ENCODE data around the gene SDHAF2. TPM values are rescaled to one million over a fixed set of nuclear protein-coding genes. Genes with fewer than 3 reads are reported as not detected.

The SDHAF2 gene
- total and polyA plus RNA-seq, 4 donors = 32.3 to 40.0 (median 35.3) TPM

- Histone ChIP-seq H3K4me1 (ENCODE audit: control insufficient read depth in 1 of 2, insufficient read depth in 2 of 2, low read length in 2 of 2) (peaks cover 0 to 1% of the 10 kb centered on the region in 2 donors), H3K27me3 (ENCODE audit: control insufficient read depth in 1 of 2, insufficient read depth in 2 of 2, low read length in 1 of 2) (no peaks in the 10 kb centered on the region), H3K36me3 (ENCODE audit: control insufficient read depth in 1 of 2, insufficient read depth in 2 of 2, low read length in 1 of 2) (peaks cover 6 to 7% of the 10 kb centered on the region in 2 donors), H3K27ac (ENCODE audit: low read depth in 1 of 2, low read length in 2 of 2) (no peak overlapping the region), H3K4me3 (ENCODE audit: low read length in 2 of 2) (no peak overlapping the region), H3K9me3 (ENCODE audit: control insufficient read depth, low read length) (no peaks in the 10 kb centered on the region)
- 90 to 95% methylated on average over 1 of the region's 1 CpG for WGBS, 2 donors
- intact Hi-C loops (cut with DNase I) = no loop called here
- DNase-seq (no peak), ATAC-seq (ENCODE audit: low FRiP score) (no peak)
Observed at GRCh38 chr11:61439615-61440014, 9.7 kb downstream of the SDHAF2 start.

DNA sequence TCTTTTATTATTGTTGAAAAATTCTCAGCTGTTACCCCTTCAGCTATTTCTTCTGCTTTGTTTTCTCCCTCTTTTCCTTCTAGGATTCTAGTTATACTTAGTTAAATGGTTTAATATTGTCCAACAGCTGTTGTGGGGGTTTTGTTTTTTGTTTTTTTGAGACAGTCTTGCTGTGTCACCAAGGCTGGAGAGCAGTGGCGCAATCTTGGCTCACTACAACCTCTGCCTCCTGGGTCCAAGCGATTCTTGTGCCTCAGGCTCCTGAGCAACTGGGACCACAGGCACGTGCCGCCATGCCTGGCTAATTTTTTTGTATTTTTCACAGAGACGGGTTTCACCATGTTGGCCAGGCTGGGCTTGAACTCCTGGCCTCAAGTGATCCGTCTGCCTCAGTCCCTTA, 12.7 kb downstream of the SDHAF2 start:
- ATAC-seq (ENCODE audit: low FRiP score) = no peak
- no peaks in the 10 kb centered on the region for H3K4me1 ChIP-seq (ENCODE audit: control insufficient read depth in 1 of 2, insufficient read depth in 2 of 2, low read length in 2 of 2)
- DNase-seq = no peak
- H3K9me3 ChIP-seq (ENCODE audit: control insufficient read depth, low read length) = no peaks in the 10 kb centered on the region
- no peak overlapping the region for H3K27ac ChIP-seq (ENCODE audit: low read depth in 1 of 2, low read length in 2 of 2)
- peaks cover 3 to 6% of the 10 kb centered on the region in 2 donors for H3K36me3 ChIP-seq (ENCODE audit: control insufficient read depth in 1 of 2, insufficient read depth in 2 of 2, low read length in 1 of 2)
- intact Hi-C loops (cut with DNase I) = no loop called here
- H3K4me3 ChIP-seq (ENCODE audit: low read length in 2 of 2) = no peak overlapping the region
- 88 to 89% methylated on average over 6 of the region's 6 CpGs for WGBS, 2 donors
- H3K27me3 ChIP-seq (ENCODE audit: control insufficient read depth in 1 of 2, insufficient read depth in 2 of 2, low read length in 1 of 2) = no peaks in the 10 kb centered on the region

DNA sequence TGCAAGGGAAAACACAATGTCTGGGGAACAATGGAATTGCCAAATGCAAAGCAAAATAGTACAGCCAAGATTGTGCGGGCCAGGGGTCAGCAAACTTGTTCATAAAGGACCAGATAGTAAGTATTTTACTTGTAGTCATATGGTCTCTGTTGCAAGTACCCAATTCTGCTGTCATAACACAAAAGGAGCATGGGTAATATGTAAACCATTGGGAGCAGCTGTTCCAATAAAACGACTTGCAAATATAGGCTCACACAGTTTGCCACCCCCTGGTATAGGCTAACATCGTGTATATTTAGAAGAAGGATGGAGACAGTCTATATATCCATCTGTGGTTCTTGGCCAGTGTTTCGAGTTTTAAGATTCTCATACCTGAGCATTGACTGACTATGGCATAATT, 15.6 kb downstream of the SDHAF2 start:
- DNase-seq (no peak), ATAC-seq (ENCODE audit: low FRiP score) (no peak)
- H3K36me3 ChIP-seq (ENCODE audit: control insufficient read depth in 1 of 2, insufficient read depth in 2 of 2, low read length in 1 of 2) = peaks cover 0 to 4% of the 10 kb centered on the region in 2 donors
- 68 to 70% methylated on average over 4 of the region's 4 CpGs for WGBS, 2 donors
- H3K27ac ChIP-seq (ENCODE audit: low read depth in 1 of 2, low read length in 2 of 2) = peak overlapping the region; percentile 24 to 76
- H3K4me3 ChIP-seq (ENCODE audit: low read length in 2 of 2) = no peak overlapping the region
- no peaks in the 10 kb centered on the region for H3K4me1 ChIP-seq (ENCODE audit: control insufficient read depth in 1 of 2, insufficient read depth in 2 of 2, low read length in 2 of 2)
- no peaks in the 10 kb centered on the region for H3K27me3 ChIP-seq (ENCODE audit: control insufficient read depth in 1 of 2, insufficient read depth in 2 of 2, low read length in 1 of 2)
- intact Hi-C loops (cut with DNase I) = loop anchor here in 1 of 2 donors (5.0 kb wide), 1 partner anchor 192 kb away; no protein-coding TSS in a partner anchor
- H3K9me3 ChIP-seq (ENCODE audit: control insufficient read depth, low read length) = no peaks in the 10 kb centered on the region

DNA sequence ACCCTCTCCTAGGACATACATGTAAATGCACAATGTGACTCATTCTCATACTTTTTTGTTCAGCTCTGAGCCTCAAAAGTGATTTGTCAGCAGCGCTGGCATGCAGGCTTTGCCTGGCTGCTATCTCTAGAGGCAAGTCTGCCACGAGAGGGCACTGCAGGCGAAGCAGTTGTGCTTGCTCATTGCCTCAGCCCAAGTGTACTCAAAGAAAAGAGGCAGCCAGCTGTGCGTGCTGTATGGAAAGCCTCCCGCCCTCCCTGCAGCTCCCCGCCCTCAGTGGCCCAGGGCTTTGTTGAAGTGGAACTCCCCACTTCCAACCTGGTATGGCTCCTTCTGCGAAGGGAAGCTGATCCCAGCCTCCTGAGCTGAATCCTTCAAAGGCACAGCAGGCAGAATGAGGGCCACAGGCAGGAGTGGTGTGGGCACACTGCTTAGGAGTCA, 16.3 kb downstream of the SDHAF2 start:
- intact Hi-C loops (cut with DNase I) = loop anchor here (2.0 to 5.0 kb wide), 2 partner anchors 71 to 191 kb away; no protein-coding TSS in a partner anchor

DNA sequence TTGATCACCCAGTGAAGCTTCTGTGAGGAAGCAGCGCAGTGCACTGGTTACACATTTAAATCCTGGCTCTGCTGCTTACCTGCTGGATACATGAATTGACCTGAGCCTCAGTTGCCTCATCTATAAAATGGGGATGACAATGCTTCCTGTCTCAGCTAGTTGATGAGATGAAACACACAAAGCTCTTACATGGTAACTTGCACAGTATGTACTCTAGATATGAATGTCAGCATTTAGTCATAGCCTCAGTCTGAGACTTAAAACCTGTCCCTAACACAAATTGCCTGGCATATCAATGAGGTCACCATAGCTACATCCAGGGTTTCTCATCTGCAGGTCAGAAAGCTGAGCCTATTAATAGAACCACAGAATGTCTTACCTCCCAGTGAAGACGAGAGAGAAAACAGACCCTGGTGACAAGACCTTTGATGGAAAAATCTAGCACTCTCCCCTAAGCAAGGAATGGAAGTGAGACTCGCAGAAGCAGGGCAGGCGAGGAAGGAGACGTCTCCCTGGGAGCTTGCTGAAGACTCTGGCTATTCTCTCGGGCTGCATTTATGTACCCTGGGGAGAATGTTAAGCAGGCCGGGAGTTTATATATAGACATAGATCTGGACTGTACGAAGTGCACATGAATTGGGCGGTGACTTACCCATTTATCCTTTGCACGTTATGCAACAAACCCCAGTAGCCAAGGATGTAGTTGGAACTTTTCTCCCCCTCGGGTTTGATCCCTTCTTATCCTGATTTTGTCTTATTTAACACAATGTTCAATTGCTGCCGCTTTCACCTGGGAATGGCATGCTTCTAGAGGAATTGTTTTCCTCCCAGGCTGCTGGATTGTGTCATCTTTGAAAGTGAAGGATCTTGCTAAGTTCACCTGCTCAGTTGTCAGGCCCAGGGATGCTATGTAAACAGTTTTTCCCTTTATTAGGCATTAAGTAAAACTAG, 18.0 kb downstream of the SDHAF2 start:
- intact Hi-C loops (cut with DNase I) = loop anchor here (2.0 to 5.0 kb wide), 2 partner anchors 69 to 189 kb away; no protein-coding TSS in a partner anchor
- WGBS, 2 donors = 62 to 75% methylated on average over 12 of the region's 12 CpGs
- H3K4me1 ChIP-seq (ENCODE audit: control insufficient read depth in 1 of 2, insufficient read depth in 2 of 2, low read length in 2 of 2) = no peaks in the 10 kb centered on the region
- H3K9me3 ChIP-seq (ENCODE audit: control insufficient read depth, low read length) = no peaks in the 10 kb centered on the region
- H3K27me3 ChIP-seq (ENCODE audit: control insufficient read depth in 1 of 2, insufficient read depth in 2 of 2, low read length in 1 of 2) = no peaks in the 10 kb centered on the region
- no peak overlapping the region for H3K4me3 ChIP-seq (ENCODE audit: low read length in 2 of 2)
- DNase-seq (no peak), ATAC-seq (ENCODE audit: low FRiP score) (no peak)
- H3K27ac ChIP-seq (ENCODE audit: low read depth in 1 of 2, low read length in 2 of 2) = no peak overlapping the region
- peaks cover 0 to 4% of the 10 kb centered on the region in 2 donors for H3K36me3 ChIP-seq (ENCODE audit: control insufficient read depth in 1 of 2, insufficient read depth in 2 of 2, low read length in 1 of 2)

More for the DNA sequence above, 16.3 kb downstream of the SDHAF2 start:
- Histone ChIP-seq H3K4me3 (ENCODE audit: low read length in 2 of 2) (no peak overlapping the region), H3K9me3 (ENCODE audit: control insufficient read depth, low read length) (no peaks in the 10 kb centered on the region), H3K4me1 (ENCODE audit: control insufficient read depth in 1 of 2, insufficient read depth in 2 of 2, low read length in 2 of 2) (no peaks in the 10 kb centered on the region), H3K27me3 (ENCODE audit: control insufficient read depth in 1 of 2, insufficient read depth in 2 of 2, low read length in 1 of 2) (no peaks in the 10 kb centered on the region), H3K27ac (ENCODE audit: low read depth in 1 of 2, low read length in 2 of 2) (peak overlapping the region in 1 of 2 donors; percentile 80), H3K36me3 (ENCODE audit: control insufficient read depth in 1 of 2, insufficient read depth in 2 of 2, low read length in 1 of 2) (peaks cover 0 to 4% of the 10 kb centered on the region in 2 donors)
- WGBS, 2 donors = 3 to 6% methylated on average over 7 of the region's 7 CpGs
- ATAC-seq (ENCODE audit: low FRiP score) = peak; percentile 93
- peak; percentile 95 to 98 for DNase-seq

DNA sequence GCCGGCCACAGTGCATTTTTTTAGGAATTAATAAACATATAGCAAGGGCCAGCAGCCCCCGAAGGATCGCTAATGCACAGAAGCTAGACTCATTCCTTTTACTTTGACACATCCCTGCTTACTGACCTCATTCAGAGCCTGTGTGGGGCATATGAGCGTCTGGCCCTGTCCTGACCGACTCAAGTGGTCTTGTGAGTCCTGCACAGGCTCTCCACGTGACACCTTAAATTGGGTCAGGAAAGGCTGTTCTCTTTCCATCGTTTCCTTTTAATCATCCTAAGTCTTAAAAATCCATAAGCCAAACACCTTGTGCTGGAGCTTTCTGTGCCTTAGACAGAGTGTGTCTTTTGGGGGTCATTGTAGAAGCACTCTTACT, 18.6 kb downstream of the SDHAF2 start:
- H3K9me3 ChIP-seq (ENCODE audit: control insufficient read depth, low read length) = no peaks in the 10 kb centered on the region
- H3K36me3 ChIP-seq (ENCODE audit: control insufficient read depth in 1 of 2, insufficient read depth in 2 of 2, low read length in 1 of 2) = peaks cover 0 to 4% of the 10 kb centered on the region in 2 donors
- intact Hi-C loops (cut with DNase I) = loop anchor here in 1 of 2 donors (5.0 kb wide), 1 partner anchor 189 kb away; no protein-coding TSS in a partner anchor
- H3K27me3 ChIP-seq (ENCODE audit: control insufficient read depth in 1 of 2, insufficient read depth in 2 of 2, low read length in 1 of 2) = no peaks in the 10 kb centered on the region
- 71 to 83% methylated on average over 7 of the region's 7 CpGs for WGBS, 2 donors
- H3K4me3 ChIP-seq (ENCODE audit: low read length in 2 of 2) = no peak overlapping the region
- no peaks in the 10 kb centered on the region for H3K4me1 ChIP-seq (ENCODE audit: control insufficient read depth in 1 of 2, insufficient read depth in 2 of 2, low read length in 2 of 2)
- ATAC-seq (ENCODE audit: low FRiP score) (no peak), DNase-seq (no peak)
- H3K27ac ChIP-seq (ENCODE audit: low read depth in 1 of 2, low read length in 2 of 2) = no peak overlapping the region

- Histone ChIP-seq H3K36me3 (ENCODE audit: control insufficient read depth in 1 of 2, insufficient read depth in 2 of 2, low read length in 1 of 2) (peaks cover 4% of the 10 kb centered on the region in 2 donors), H3K4me1 (ENCODE audit: control insufficient read depth in 1 of 2, insufficient read depth in 2 of 2, low read length in 2 of 2) (no peaks in the 10 kb centered on the region), H3K27me3 (ENCODE audit: control insufficient read depth in 1 of 2, insufficient read depth in 2 of 2, low read length in 1 of 2) (no peaks in the 10 kb centered on the region), H3K4me3 (ENCODE audit: low read length in 2 of 2) (no peak overlapping the region), H3K9me3 (ENCODE audit: control insufficient read depth, low read length) (no peaks in the 10 kb centered on the region), H3K27ac (ENCODE audit: low read depth in 1 of 2, low read length in 2 of 2) (no peak overlapping the region)
- ATAC-seq (ENCODE audit: low FRiP score) (no peak), DNase-seq (no peak)
- 88 to 94% methylated on average over 2 of the region's 2 CpGs for whole genome bisulfite sequencing, 2 donors
- intact Hi-C loops (cut with DNase I) = no loop called here
Observed at GRCh38 chr11:61452825-61453224, 22.9 kb downstream of the SDHAF2 start.

GRCh38 chr11:61453695-61454094, 23.8 kb downstream of the SDHAF2 start:
- H3K4me3 ChIP-seq (ENCODE audit: low read length in 2 of 2) = no peak overlapping the region
- intact Hi-C loops (cut with DNase I) = no loop called here
- WGBS, 2 donors = 34 to 48% methylated on average over 3 of the region's 3 CpGs
- no peaks in the 10 kb centered on the region for H3K9me3 ChIP-seq (ENCODE audit: control insufficient read depth, low read length)
- DNase-seq (no peak), ATAC-seq (ENCODE audit: low FRiP score) (no peak)
- H3K4me1 ChIP-seq (ENCODE audit: control insufficient read depth in 1 of 2, insufficient read depth in 2 of 2, low read length in 2 of 2) = no peaks in the 10 kb centered on the region
- H3K27ac ChIP-seq (ENCODE audit: low read depth in 1 of 2, low read length in 2 of 2) = no peak overlapping the region
- H3K27me3 ChIP-seq (ENCODE audit: control insufficient read depth in 1 of 2, insufficient read depth in 2 of 2, low read length in 1 of 2) = no peaks in the 10 kb centered on the region
- peaks cover 4% of the 10 kb centered on the region in 2 donors for H3K36me3 ChIP-seq (ENCODE audit: control insufficient read depth in 1 of 2, insufficient read depth in 2 of 2, low read length in 1 of 2)

All from aorta (tissue), 5 donors.